Stimulated activated naive CD4-positive, alpha-beta T cell treated with Interleukin-2 at 50 U/mL for 16 hours (primary cell): ENCODE measurements around the gene GPER1.
"Not testable (repeated sequence)": the region's sequence is repeated elsewhere in the genome, so short reads cannot be mapped to it uniquely, and the experiment has no call there.

Experiments
- DNase-seq: peaks from one replicate; lab custom pipeline; 2025; lab: John Stamatoyannopoulos, UW

GPER1 gene

DNA sequence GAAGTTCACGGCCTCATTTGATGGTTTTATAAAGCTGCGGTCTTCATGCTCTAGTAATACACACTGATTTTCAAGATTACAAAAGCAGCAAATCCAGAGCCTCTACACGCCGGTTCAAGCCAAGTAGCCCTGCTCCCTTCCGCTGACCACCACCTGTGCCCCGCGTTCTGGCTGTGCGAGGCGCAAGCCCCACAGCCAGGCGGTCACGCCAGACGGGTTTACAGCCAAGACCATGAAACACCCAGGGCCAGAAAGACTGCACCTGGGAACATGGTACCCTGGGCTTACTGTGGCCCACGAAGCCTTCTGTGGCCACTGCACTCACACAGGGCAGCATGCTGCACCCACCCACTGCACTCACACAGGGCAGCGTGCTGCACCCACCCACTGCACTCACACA lies 33.6 kb downstream of the GPER1 start:
- DNase-seq, result no peak

DNA sequence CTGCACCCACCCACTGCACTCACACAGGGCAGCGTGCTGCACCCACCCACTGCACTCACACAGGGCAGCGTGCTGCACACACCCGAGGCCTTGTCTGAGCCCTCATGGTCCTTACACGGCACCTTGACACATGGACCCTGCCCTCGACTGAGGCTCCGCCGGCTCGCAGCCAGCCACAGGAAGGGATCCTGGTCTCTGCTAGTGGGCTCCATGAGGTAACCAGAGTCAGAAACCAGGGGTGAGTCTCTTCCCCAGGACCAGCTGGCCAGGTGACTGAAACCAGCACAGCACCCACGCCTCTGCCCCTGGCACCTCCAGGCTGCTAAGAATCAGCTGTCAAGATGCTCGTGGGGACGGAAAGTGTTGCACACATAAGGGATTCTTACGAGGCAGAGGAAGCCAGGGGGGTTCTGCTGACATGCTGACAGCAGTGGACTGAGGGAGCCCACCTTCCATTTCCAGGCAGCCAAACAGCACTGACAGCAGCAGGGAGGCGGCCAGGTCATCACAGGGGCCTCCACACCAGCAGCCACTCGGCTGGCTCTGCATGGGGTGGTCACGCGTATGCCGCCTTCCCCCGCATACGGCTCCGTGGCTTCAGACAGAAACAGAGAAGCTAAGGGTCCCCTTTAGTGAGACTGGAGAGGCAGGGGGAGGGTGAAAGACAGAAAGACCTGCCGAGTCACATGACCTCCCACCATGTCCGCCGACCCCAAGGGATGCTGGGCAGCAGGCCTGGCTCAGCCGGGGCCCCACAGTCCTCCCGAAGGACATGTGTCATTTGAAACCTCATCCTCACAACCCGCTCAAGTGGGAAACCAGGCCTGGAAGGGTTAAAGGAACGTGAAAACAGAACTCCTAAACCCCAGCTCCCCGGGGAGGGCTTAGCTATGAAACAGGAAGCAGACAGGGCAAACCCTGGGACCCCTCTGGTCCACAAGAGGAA lies 34.2 kb downstream of the GPER1 start:
- no peak for DNase-seq

DNA sequence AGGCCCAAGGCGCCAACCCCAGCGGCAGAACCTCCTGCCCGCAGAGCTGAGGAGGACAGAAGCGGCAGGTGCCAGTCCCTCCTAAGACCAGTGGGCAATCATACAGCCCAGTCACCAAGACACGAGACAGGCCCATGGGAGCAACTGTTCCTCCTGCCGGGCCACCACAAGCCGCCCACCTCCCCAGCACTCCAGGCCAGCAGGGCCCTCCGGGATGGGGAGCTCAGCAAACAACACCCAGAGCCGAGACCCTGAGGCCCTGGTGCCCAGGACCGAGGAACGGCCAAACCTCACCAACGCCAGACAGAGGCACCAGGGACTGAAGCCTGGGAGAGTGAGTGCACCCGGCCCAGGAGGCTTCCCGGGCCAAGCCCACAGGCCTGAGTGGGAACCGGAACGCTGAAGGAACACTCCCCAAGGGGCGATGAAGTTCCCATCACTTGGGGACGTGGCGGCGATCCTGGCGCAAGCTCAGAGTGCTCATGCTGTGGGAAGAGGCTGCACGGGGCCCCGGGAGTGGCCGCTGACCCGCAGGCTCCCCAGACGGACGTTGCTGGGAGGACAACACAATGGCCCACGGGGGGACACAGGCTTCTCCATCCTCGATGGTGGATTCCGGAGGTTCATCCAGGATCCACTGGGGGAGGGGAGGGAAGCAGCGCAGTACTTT lies 35.1 kb downstream of the GPER1 start:
- DNase-seq, result no peak

DNA sequence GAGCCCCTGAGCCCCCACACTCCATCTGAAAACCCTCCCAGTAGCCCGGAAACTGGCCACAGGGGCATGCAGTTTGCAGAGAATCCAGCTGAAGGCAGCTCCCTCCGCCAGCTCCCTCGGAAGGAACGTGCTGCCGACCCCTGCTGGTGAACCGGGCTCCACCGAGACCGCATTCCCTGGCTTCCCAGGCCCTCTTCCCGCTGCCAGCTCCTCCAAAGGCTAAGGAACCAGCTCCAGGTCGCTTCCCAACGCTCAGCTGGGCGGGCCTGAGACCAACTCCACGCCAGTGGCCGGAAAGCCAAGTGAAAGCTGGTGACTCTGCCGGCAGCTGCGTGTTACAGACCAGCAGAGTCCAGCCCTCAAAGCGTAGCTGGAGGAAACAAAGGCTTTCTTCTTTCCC lies 35.8 kb downstream of the GPER1 start:
- DNase-seq, result no peak

DNA sequence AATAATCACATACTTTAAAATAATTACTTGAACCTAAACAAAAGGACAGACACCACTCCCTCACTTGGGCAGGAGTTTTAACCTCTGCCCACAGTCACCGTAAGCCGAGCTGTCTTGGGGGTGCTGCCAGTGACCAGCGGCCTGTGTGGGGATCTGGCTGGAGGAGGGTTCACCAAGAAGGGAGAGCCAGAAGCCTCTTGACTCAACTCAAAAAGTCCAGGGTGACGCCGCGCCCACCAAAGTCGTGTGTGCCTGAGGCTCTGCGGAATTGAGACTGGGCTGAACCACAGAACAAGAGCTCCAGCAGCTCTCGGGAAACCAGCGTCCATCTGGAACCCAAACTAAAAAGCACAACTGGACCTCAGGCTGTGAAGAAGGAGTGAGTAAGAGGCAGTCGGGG lies 36.3 kb downstream of the GPER1 start:
- no peak for DNase-seq

DNA sequence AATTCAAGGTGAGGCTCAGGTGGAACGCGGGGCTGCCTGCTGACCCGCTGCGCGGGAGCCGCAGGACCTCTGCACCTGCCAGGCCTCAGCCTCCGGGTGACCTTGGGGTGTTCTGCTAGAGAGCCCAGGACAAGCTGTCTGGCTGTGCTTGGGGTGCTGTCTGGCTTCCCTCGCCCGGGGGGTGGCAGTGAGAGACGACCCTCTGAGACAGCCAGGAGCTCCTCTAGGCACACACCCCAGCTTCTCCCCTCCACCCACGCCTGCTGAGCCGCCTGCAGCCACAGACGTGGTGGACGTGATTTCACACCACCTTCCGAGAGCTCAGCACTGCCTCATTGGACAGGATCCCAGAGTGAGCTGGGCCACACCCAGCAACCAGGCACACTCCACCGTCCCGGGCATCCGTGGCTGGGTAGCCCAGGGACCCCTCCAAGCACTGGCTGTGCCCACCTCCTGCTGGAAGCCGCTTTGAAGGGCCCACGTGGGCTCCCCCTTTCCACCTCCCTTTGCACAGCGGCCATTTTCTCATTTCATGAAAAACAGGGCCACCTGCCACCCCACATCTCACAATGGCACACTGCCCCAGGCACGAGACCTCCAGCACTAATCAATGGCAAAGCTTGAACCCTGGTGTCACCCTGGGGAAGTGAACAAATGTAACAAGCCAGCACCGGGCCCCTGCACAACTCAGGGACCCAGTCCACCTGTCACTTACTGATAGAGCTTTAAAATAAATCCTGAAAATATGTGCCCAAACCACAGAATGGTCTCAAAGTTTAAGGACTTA lies 37.1 kb downstream of the GPER1 start:
- DNase-seq, result no peak

DNA sequence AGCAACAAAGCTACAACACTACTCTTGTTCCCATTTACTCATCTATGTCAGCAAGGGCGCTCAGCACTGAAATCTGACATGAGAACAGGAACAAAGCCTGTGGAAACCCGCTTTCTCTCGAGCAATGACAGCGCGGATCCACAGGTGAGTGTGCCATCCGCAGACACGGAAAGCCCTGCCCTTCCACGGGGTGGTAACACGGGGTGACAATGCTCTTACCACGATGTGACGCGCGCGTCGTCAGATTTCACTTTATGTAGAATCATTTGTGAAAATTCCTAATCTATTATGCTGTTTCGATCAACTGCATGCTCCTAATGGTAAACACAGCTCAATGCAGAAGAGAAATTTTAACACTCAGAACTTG lies 37.7 kb downstream of the GPER1 start:
- no peak for DNase-seq

DNA sequence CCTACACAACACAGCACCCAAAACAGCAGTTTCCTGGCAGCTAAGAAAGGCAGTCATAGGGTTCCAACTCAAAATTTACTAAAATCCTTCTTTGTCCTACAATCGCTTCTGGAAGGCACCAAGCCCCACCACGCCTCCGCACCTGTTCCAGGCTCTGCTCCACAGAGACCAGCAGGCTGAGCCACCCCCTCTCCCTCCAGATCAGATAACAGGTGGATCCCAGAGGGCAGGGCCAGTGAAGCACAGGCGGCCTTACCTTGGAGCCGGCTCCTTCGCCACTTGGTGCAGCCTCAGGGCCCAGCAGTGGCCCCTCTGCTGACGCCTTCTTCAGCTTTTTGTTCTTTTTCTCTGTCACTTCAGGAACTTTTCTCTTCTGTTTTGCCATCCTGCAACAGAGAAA lies 39.1 kb downstream of the GPER1 start:
- no peak for DNase-seq

DNA sequence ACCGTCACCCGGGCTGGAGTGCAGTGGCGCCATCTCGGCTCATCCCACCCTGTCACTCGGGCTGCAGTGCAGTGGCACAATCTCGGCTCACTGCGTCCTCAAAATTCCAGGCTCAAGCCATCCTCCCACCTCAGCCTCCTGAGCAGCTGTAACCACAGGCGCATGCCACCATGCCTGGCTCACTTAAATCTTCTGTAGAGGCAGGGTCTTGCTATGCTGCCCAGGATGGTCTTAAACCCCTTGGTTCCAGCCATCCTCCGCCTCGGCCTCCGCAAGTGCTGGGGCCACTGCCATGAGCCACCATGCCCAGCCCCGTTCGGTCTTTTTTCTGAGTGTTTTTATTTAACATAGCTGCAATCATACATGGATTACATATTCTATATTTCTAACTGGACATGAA lies 41.5 kb downstream of the GPER1 start:
- DNase-seq, result no peak

DNA sequence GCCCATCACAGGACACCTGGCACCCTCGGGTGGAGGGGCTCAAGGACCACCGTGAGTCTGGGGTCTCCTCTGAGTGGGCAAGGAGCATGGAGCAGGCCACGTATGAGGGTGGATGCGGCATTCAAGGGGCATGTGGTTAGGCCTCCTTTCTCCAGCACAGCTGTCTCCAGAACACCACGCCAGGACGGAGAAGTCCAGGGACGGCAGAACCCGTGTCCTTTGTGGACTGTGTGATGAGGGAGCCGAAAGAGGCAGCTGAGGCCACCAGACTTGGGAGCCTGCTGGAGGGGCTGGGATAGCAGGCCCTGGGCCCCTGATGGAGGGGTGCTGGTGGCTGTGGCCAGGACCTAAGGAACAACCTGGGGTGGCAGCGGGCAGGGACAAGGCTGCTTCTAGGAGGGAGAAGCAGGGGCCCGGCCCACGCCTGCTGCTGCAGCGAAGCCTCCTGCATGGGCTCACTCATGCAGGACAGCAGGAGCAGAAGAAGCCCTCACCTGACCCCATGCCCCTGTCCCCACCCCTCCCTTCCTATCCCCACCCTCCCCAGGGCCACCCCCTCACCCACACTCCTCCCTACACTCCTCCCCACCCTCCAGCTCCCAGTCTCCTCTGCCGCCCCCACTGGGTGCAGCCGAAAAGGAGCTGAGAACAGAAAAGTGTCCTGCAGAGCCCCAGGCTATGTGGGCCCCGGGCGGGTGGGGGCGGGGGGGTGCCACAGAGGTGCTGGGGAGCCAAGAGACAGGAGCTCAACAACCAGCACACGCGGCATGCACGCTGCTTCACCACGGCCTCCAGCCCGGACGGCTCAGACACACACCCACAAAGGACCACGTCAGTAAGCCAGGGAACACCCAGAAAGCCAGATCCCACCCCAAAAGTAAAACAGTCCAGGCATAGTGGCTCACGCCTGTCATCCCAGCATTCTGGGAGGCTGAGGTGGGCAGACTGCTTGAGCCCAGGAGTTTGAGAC lies 42.4 kb downstream of the GPER1 start:
- DNase-seq, result no peak

DNA sequence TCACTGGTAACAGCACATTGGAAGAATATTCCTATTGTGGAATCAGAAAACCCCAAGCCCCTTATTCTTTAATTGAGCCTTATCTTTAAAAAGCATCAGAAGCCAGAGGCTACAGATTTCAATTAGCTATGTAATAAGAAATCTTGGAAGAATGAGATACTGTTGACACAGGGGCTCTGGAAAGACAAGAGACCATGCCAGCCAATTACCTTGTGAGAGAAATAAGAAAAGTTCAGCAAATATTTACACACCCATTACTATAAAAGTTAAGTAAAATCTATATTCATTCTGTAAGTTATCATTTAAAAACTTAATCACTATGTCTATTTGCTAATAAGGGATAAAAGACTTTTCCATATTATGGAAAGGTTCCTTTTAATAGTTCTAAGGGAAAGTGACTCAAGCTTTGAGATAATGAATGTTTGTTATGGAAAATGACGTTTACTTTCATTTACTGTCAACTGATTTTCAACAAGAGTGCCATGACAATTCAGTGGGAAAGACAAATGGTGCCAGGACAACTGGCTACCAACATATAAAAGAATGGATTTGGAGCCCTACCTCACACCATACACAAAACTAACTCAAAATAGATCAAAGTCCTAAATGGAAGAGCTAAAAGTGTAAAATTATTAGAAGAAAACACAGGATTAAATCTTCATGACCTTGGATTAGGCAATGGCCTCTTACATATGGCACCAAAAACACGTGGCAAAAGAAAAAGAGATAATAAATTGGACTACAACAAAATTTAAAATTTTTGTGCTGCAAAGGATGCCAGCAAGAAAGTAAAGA lies 43.8 kb downstream of the GPER1 start:
- no peak for DNase-seq

DNA sequence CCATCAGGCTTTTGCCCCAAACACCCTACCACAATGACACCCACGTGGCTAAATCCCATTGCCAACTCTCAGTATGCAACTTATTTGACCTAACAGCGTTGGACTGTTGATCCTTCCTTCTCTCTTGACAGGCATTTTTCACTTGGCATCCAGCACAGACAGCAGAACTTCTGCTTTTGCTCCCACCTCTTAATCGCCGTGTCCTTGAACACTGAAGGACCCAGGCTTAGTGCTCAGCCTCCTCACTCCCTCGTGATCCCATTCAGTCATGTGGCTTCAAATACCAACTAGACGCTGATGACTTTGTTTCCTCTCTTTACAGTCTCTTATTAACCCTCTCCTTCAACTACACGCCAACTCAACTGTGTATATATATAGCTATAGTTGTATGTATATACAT lies 47.0 kb downstream of the GPER1 start:
- no peak for DNase-seq

DNA sequence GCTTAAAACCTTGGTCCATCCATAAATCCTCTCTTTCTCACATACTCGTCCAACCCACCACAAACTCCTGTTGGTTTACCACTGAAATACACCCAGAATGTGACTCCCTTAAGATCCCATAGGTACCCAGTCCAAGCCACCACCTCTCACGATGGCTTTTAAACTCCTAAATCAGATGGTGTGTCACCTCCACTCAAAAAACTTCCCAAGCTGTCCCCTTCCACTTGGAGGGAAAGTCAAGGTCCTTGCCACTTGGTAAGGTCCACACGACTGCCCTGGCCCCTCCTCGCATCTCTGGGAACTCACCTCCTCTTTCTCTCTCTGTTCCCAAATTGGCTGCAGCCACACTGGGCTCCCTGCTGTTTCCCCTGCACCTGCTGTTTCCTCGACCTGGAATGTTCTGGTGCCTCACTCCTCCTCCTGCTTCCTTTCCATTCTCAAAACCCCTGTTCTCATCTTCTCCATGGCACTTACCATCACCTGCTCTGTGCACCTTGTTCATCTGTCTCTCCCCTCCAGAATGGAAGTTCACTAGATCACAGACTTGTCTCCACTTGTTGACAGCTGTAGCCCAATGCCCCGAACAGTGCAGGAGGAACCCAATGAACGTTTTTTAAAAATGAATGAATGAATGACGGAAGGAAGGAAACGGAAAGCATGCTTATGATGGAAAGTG lies 49.1 kb downstream of the GPER1 start:
- DNase-seq, result no peak

DNA sequence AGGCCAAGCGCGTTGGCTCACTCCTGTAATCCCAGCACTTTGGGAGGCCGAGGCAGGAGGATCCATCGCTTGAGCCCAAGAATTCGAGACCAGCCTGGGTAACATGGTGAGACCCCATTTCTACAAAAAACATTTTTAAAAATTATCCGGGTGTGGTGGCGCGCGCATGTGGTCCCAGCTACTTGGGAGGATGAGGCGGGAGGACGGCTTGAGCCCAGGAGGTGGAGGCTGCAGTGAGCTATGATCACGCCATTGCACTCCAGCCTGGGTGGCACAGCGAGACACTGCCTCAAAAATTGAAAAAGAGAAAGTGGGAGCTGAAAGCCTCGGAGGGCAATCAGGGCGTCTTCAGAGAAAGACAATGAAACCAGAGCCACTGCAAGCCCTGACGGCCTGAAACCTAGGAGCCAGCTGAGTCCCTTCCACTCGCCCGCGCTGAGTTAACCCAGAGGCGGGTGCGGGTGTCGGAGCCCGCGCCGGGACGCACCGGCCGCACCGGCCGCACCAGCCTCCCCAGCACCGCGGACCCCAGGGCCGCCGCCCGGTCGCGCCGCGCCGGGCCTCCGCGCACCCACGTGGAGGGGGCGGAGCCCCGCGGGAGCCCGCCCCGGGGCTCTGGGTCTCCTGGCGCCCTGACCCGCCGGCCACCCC lies 49.7 kb downstream of the GPER1 start:
- no peak for DNase-seq

DNA sequence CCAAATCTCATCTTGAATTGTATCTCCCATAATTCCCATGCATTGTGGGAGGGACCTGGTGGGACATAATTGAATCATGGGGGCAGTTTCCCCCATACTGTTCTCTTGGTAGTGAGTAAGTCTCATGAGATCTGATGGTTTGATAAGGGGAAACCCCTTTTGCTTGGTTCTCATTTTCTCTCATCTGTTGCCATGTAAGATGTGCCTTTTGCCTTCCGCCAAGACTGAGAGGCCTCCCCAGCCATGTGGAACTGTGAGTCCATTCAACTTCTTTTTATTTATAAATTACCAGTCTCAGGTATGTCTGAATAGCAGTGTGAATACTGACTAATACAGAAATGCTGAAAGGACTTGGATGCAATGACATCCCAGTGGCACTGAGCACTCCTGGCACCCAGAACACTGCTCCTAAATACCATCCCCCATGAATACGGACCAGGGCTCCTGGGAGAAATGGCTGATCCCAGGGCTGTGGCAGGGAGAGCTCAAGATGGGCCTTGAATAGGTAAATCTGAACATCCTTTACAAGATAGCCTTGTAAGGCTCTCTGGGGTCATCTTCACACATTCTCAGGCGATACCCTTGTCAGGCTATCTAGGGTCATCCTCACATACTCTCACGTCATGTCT lies 52.7 kb downstream of the GPER1 start:
- DNase-seq, result no peak

DNA sequence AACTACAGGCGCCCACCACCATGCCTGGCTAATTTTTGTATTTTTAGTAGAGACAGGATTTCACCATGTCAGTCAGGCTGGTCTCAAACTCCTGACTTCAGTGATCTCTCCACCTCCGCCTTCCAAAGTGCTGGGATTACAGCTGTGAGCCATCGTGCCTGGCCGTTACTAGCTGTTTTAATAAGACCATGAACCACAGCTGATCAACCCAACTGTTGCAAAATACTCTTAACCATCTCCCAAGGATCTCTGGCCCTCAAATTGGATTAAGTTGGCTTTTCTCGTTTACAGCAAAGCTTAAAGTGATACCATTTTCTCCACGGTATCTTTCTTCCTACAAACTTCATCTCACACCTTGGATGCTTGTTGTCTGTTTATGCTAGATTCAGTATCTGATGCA lies 53.7 kb downstream of the GPER1 start:
- DNase-seq, result no peak

DNA sequence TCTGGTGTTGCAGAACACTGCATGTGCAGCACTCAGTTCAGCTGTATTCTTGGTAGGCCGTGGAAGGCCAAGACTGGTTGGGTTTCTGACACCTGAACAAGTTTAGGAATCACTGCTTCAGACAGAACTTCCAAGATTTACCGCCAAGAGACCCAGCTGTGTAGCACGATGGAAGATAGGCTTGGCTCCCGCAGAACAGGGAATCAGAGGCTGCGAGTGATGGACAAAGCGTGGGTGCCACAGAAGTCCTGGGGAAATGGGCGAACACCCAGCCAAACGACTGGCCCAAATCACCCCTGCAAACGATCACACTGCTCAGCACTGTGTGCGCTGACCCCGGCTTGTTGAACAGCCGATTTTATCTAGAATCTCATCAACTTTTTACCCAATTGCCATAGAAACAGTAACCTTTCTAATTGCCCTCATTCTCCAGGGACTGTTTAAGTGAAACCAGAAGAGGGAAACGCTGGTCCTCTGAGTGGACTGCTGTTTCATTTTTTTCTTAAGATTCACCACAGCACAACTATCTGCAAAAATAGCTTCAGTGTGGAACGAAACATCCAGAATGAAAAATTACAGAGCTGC lies 54.2 kb downstream of the GPER1 start:
- DNase-seq, result no peak

DNA sequence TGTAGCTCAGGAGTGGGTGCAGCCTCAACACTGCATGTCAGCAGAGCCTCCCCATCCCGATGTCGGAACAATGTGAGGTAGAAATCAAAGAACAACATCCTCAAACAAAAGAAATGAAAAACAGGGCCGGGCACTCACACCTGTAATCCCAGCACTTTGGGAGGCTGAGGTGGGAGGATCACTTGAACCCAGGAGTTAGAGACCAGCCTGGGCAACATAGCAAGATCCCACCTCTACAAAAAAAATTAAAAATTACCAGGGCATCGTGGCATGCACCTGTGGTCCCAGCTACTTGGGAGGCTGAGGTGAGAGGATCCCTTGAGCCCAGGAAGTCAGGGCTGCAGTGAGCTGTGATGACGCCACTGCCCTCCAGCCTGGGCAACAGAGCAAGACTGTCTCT lies 55.1 kb downstream of the GPER1 start:
- not testable (repeated sequence) for DNase-seq
